Suprapubic skin (tissue), 4 donors: ENCODE results near the gene MEAK7.

Experiments used
- CTCF ChIP-seq, 2 donors: fragments of 200-600 bp in 1 of 2; fragments of 450-650 bp in 1 of 2; sonication (generic) in 1 of 2; IDR thresholded peaks; one replicate each; pipeline ENCODE4 v1.5.1; 2016 to 2019; ENCODE audit warnings: antibody characterized with exemption in 2 of 2, mild to moderate bottlenecking in 1 of 2, moderate library complexity in 1 of 2
- EP300 ChIP-seq: sonication (generic); formaldehyde crosslinking; IDR thresholded peaks from one replicate; pipeline ENCODE4 v1.6.1; 2017; ENCODE audit warnings: antibody characterized with exemption
- POLR2A ChIP-seq, 2 donors: fragments of 450-650 bp; IDR thresholded peaks; one replicate each; pipeline ENCODE4 v1.6.1; 2017; ENCODE audit warnings: antibody characterized with exemption in 2 of 2, mild to moderate bottlenecking in 2 of 2, moderate library complexity in 2 of 2
- POLR2AphosphoS5 ChIP-seq, 3 donors: sonication (generic); formaldehyde crosslinking; IDR thresholded peaks; one replicate each; pipeline ENCODE4 v1.6.1; 2017; ENCODE audit warnings: antibody characterized with exemption in 3 of 3

- TF ChIP-seq EP300 = no peak
- TF ChIP-seq POLR2A (IDR thresholded peaks at IDR 0.05) = no peak
- TF ChIP-seq CTCF (IDR thresholded peaks at IDR 0.05) = no peak
- no peak for TF ChIP-seq POLR2AphosphoS5 (IDR thresholded peaks at IDR 0.05)
Observed at GRCh38 chr16:84503751-84504395, 586 bp downstream of the MEAK7 start.
